Spleen (tissue), 7 donors: ENCODE data around the gene ACY1.

Experiments
- POLR2AphosphoS5 ChIP-seq, 3 donors: sonication (generic); formaldehyde crosslinking; IDR thresholded peaks; one replicate each; pipeline ENCODE4 v1.5.1; 2017; ENCODE audit warnings: antibody characterized with exemption in 3 of 3
- TF ChIP-seq, protein P1 (sequence below), 11 experiments: fragments of 200-600 bp in 7 of 11; fragments of 450-650 bp in 4 of 11; sonication (generic) in 4 of 11; IDR thresholded peaks in 8 of 11; conservative IDR thresholded peaks in 3 of 11; 1 replicate in 7 of 11; 2 replicates in 4 of 11; pipeline versions ENCODE4 v1.4.0 to v1.8.0; 2016 to 2021; ENCODE audit warnings: antibody characterized with exemption in 11 of 11, inconsistent platforms in 4 of 11, mild to moderate bottlenecking in 1 of 11
- donor health status: DM: no; HTN: no; CAD: no; lungs with moderate emphysema.
- donor health status: DM: no; HTN: no; CAD: no.
- donor health status: DM: no; HTN: no; CAD: no.

DNA sequence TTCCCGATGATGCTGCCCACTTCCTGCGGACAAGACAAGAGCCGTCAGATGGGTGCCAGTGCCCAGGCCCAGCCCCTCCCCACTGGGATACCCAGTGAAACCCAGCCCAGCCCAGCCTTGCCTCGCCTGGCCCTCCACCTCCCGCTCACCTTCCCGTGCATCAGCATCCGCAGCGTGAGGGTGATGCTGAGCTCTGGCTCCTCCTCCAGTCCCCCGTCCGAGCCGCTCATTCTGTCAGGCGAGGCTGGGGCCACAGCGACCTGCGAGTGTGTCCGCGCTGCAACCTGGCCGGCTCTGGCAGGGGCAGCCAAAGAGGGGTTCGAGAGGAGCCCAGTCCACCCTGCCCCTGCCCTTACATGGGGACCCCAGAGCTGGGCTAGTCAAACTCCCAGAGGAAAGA is 22.3 kb upstream of the ACY1 start:
- TF ChIP-seq, protein P1, sequence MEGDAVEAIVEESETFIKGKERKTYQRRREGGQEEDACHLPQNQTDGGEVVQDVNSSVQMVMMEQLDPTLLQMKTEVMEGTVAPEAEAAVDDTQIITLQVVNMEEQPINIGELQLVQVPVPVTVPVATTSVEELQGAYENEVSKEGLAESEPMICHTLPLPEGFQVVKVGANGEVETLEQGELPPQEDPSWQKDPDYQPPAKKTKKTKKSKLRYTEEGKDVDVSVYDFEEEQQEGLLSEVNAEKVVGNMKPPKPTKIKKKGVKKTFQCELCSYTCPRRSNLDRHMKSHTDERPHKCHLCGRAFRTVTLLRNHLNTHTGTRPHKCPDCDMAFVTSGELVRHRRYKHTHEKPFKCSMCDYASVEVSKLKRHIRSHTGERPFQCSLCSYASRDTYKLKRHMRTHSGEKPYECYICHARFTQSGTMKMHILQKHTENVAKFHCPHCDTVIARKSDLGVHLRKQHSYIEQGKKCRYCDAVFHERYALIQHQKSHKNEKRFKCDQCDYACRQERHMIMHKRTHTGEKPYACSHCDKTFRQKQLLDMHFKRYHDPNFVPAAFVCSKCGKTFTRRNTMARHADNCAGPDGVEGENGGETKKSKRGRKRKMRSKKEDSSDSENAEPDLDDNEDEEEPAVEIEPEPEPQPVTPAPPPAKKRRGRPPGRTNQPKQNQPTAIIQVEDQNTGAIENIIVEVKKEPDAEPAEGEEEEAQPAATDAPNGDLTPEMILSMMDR (IDR thresholded peaks at IDR 0.05 in 8 of 11, conservative IDR thresholded peaks at IDR 0.05 in 3 of 11) = no peak
- TF ChIP-seq POLR2AphosphoS5 (IDR thresholded peaks at IDR 0.05) = no peak
